Astrocyte of the hippocampus (primary cell): ENCODE results near the gene FAM53B.

Source experiments
- DNase-seq: peaks from one replicate; pipeline ENCODE4 v3.0.0; 2011; ENCODE audit warnings: low read depth, low spot score

Gene FAM53B

GRCh38 chr10:124579011-124579399, 165.2 kb downstream of the FAM53B start:
- DNase-seq = peak; percentile 14

GRCh38 chr10:124578231-124579010, 165.8 kb downstream of the FAM53B start:
- no peak for DNase-seq

GRCh38 chr10:124577651-124578050, 166.5 kb downstream of the FAM53B start:
- no peak for DNase-seq

GRCh38 chr10:124576526-124577420, 167.4 kb downstream of the FAM53B start:
- no peak for DNase-seq

GRCh38 chr10:124575107-124576035, 168.8 kb downstream of the FAM53B start:
- no peak for DNase-seq

GRCh38 chr10:124574456-124575070, 169.6 kb downstream of the FAM53B start:
- no peak for DNase-seq

- DNase-seq = no peak
These were observed 170.3 kb downstream of the FAM53B start for GRCh38 chr10:124573726-124574455.

GRCh38 chr10:124572751-124573150, 171.4 kb downstream of the FAM53B start:
- no peak for DNase-seq

GRCh38 chr10:124570646-124571045, 173.5 kb downstream of the FAM53B start:
- DNase-seq = no peak

- DNase-seq = no peak
These were observed 174.3 kb downstream of the FAM53B start for GRCh38 chr10:124569623-124570470.
